Measurements from ENCODE around the gene GUCY1A1.

DNA sequence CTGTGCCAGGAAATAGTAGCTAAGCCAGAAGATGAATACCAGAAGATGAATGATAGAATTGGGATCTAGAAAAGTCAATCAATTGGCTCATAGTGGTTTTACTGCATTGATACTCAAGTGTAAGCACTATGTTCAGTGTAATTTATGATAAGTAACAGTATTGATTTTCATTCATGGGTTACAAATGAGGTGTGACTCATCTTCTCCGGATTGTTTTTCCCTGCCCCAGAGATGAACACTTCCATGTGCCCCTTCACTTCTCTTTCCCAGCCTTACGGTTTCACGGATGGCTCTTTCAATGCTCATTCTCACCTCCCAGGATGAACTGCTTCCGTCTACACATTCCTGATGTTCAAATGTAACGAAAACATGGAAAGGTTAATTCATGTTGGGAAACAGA is 82.4 kb downstream of the GUCY1A1 start:
- no peak for TF ChIP-seq POLR2A (IDR thresholded peaks at IDR 0.05)
- TF ChIP-seq, protein P1, sequence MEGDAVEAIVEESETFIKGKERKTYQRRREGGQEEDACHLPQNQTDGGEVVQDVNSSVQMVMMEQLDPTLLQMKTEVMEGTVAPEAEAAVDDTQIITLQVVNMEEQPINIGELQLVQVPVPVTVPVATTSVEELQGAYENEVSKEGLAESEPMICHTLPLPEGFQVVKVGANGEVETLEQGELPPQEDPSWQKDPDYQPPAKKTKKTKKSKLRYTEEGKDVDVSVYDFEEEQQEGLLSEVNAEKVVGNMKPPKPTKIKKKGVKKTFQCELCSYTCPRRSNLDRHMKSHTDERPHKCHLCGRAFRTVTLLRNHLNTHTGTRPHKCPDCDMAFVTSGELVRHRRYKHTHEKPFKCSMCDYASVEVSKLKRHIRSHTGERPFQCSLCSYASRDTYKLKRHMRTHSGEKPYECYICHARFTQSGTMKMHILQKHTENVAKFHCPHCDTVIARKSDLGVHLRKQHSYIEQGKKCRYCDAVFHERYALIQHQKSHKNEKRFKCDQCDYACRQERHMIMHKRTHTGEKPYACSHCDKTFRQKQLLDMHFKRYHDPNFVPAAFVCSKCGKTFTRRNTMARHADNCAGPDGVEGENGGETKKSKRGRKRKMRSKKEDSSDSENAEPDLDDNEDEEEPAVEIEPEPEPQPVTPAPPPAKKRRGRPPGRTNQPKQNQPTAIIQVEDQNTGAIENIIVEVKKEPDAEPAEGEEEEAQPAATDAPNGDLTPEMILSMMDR (IDR thresholded peaks at IDR 0.05): no peak
